ENCODE results near the gene NBPF11.
"Not testable (repeated sequence)": the region's sequence is repeated elsewhere in the genome, so short reads cannot be mapped to it uniquely, and the experiment has no call there.

The NBPF11 gene

GRCh38 chr1:148149050-148149815 is 2.8 kb downstream of the NBPF11 start:
- not testable (repeated sequence) for DNase-seq

DNA sequence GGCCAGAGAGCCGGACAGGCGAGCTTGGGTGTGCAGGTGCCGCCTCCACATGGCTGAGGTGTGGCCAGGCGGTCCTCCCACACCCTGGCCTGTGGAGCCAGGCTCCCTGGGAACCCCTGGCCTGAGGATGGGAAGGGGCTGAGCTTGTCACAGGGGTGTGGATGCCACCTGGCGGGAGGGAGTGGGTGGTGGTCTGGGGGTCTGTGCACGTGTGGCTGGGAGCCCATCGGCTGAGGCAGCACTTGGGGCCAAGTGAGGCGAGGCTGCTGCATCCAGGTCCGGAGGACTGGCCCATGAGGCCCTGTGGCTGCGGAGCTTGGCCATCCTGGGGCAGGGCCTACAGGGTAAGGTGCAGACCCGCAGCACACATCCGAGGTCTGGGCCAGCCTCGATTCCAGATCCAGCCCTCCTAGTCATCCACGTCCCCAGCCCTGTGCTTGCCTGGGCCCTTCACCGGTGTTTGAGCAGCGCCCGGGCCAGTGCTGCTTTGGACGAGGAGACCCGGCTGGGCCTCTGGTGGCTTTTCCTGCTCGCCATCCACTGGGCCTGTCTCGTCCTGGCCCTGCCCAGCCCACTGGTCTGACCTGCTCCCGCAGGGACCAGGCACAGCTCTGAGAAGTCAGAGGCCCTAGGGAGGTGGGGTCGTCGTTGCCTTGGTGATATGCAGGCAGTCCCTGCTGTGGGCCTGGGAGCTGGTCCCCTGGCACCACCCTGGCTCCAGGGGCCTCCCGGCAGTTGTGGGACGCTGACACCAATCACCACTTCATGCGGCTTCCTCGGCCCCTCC is 4.8 kb downstream of the NBPF11 start:
- DNase-seq: not testable (repeated sequence)

DNA sequence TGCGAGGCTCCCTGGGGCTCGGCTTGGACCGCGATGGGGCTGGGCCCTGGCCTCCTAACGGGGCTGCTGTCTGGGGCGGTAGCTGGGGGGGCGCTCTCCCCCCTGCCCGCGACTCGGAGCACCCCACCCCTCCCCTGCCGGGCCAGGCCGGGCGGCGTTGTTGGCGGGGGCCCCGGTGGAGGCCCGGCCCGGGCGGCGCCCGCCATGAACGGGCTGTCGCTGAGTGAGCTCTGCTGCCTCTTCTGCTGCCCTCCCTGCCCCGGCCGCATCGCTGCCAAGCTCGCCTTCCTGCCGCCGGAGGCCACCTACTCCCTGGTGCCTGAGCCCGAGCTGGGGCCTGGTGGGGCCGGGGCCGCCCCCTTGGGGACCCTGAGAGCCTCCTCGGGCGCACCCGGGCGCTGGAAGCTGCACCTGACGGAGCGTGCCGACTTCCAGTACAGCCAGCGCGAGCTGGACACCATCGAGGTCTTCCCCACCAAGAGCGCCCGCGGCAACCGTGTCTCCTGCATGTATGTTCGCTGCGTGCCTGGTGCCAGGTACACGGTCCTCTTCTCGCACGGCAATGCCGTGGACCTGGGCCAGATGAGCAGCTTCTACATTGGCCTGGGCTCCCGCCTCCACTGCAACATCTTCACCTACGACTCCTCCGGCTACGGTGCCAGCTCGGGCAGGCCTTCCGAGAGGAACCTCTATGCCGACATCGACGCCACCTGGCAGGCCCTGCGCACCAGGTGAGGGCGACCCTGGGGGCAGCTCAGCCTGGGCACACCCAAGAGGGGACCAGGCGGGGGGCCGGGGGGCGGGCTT is 5.7 kb downstream of the NBPF11 start:
- DNase-seq: not testable (repeated sequence)

- not testable (repeated sequence) for DNase-seq
Measured at GRCh38 chr1:148143223-148143622, 8.9 kb downstream of the NBPF11 start.

GRCh38 chr1:148141936-148142335 is 10.1 kb downstream of the NBPF11 start:
- DNase-seq: not testable (repeated sequence)

GRCh38 chr1:148138606-148139005 is 13.5 kb downstream of the NBPF11 start:
- DNase-seq: not testable (repeated sequence)

DNA sequence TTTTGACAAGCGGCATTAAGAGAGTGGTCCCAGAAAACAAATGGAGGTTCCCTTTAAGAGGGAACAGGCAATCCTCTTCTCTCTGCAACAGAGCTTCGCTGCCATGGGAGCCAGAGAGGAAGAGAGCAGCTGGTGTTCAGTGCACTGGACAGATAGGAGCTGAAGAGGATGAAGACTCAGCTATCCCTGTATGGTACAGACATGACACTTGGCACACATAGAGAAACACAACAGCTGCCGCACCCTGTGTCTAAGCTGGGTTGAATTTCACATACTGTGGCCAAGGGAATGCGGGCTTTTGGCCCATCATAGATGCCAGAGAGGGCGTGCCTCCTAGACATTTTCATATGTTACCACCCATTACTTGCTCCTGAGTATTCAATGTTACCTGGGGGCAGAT is 29.7 kb downstream of the NBPF11 start:
- not testable (repeated sequence) for DNase-seq

GRCh38 chr1:148120395-148120794 is 31.7 kb downstream of the NBPF11 start:
- DNase-seq: not testable (repeated sequence)

GRCh38 chr1:148095732-148096131 is 56.3 kb downstream of the NBPF11 start:
- not testable (repeated sequence) for DNase-seq

DNA sequence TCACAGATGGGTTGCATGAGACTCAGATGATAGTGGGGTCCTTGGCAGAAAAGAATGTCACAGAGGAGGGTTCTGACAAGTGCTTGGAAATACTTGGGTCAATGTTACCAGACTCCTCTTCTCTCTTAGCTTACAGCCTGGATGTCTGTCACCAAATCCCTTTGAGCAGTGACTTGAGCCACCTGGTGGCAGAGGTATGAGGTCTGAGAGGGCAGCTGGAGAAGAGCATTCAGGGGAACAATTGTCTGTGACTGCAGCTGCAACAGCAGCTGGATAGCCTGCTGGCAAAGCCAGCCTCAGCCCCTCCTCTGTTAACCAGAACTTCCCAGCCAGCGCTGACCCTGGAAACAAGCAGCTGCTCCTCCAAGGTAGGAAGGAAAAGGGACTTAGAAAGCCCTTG is 65.9 kb downstream of the NBPF11 start:
- DNase-seq: not testable (repeated sequence)

DNA sequence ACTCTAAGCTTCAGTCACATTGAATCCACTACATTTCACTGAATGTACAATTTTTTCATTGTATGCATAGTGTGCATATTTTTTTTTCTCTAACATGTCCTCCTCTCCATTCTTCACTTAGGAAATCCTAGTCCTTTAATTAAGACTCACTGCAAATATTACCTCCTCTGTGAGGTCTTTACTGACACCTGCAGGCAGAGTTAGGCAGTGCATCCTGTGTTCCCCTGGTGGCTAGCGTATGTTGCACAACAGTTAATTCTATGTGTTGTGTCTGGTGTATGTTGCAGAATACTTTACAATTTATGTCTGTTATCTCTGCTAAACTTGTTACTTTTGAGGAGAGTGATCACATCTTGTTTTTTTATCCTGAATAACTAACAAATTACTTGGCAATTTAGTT is 70.9 kb downstream of the NBPF11 start:
- not testable (repeated sequence) for DNase-seq

DNA sequence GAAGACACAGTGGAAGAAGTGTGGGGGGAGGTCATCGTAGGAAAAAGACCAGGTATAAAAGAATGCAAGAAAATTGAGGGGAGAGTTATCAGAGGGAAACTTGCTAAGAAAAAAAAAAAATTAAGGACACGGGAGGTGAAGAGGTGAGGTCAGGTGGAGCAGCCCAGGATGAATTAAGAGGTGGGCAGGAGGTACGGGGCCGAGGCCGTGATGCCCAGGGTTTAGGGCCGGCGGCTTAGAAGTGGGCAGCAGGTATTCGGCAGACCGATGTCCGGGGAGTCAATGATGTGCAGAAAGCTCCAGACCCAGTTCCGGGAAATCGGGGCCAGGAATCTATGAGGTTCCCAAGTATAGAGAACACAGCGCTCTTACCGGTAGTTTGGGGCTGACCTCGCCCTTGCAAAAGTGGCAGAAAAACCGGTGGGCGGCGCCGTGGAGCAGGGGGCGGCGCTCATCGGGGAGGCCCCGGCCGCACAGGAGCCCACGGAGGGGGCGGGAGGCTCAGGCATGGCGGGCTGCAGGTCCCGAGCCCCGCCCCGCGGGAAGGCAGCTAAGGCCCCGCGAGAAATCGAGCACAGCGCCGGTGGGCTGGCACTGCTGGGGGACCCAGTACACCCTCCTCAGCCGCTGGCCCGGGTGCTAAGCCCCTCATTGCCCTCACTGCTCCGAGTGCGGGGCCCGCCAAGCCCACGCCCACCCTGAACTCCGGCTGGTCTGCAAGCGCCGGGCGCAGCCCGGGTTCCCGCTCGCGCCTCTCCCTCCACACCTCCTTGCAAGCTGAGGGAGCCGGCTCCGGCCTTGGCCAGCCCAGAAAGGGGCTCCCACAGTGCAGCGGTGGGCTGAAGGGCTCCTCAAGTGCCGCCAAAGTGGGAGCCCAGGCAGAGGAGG is 73.2 kb downstream of the NBPF11 start:
- not testable (repeated sequence) for DNase-seq

DNA sequence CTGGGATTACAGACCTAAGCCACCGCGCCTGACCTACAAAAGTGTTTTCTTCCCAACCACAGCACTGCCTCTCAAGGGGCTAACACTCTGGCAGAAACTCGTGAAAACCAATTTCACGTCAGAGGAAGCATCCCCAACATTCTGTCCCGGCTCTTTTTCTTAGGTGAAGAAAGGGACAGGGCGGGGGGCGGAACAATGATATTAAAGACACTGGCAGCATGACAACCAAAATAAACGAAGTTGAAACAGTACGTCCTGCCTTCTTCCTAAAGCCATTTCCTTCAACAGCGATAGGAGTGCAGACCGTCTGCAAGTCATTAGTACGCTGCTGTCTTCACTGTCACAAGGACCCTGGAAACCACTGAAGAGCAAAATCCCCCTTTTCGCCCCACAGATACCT is 74.0 kb downstream of the NBPF11 start:
- DNase-seq: not testable (repeated sequence)

GRCh38 chr1:148077458-148077857 is 74.6 kb downstream of the NBPF11 start:
- DNase-seq: not testable (repeated sequence)

DNA sequence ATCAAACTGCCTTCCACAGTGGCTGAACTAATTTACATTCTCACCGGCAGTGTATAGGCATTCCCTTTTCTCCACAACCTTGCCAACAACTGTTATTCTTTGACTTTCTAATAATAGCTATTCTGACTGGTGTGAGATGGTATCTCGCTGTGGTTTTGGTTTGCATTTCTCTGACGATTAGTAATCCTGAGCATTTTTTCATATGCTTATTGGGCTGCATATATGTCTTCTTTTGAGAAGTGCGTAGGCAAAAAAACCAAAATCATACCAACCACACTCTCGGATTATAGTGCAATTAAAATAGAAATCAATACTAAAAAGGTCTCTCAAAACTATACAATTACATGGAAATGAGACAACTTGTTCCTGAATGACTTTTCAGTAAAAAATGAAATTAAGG is 78.7 kb downstream of the NBPF11 start:
- DNase-seq: not testable (repeated sequence)

DNA sequence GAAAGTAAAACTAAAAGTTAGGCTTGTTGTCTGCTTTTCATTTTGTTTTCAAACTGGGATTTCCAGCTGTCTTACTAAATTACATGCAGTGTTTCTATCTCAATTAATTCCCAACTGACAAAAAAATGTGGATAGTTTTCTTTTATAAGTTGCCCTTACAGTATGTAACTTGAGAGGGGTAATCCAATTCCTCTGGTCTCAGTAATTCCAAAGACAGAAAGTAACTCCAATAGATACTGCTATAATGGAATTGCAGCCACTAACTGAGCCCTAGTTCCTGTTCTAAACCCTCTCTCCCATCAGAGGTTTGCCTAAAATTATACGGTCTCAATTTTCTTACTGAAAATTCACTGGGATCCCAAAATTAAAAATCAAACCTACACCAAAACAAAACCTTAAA is 83.5 kb downstream of the NBPF11 start:
- DNase-seq: not testable (repeated sequence)

- not testable (repeated sequence) for DNase-seq
Measured at GRCh38 chr1:148068201-148068600, 83.9 kb downstream of the NBPF11 start.

DNA sequence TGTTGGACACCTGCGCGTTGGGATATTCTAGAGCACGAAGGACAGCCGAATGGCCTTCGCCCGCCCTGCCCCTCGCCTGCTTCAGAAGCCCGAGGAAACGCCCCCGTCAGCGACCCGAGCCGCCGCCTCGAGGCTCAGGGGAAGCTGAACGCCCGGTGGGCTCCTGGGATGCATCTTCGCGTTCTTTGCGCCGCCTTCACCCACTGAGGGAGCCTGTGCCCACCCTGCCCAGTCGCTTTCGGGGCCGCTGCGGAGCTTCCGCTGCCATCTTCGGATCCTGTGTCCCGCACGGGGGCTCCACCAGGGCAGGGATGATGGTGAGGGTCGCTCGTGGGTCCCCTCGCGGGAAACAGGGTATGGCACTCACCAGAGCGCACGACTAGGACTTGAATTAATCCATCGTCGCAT is 91.8 kb downstream of the NBPF11 start:
- DNase-seq: peak; percentile 6

GRCh38 chr1:148057384-148057783 is 94.7 kb downstream of the NBPF11 start:
- not testable (repeated sequence) for DNase-seq
